GM18858 (cell line): Measurements from ENCODE around the gene PLEKHA5.
"Not testable (repeated sequence)": the region's sequence is repeated elsewhere in the genome, so short reads cannot be mapped to it uniquely, and the experiment has no call there.

Experiments used
- ATAC-seq: cut with Tn5 transposase; IDR thresholded peaks from one replicate; pipeline ENCODE4 v1.9.1; 2021; ENCODE audit not compliant: unreplicated experiment

The PLEKHA5 gene

DNA sequence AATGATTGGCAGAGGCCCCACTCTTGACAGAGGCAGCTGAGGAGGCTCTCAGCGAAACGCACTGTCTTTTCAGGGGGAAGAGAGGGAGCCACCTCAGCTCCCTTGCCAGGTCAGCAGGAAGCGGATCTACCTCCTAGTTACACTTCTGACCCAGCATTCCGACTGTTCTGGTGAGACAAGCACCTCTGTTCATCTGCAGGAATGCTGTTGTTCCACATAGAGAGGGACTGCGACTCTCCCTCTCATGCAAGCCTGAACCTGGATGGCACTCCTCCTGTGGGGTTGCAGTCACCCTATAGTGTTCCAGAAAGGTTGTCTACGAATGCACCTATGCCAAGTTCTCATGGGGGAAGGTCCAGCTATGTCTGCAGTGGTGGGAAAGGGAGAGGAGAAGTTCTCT lies 272.7 kb downstream of the PLEKHA5 start:
- ATAC-seq = no peak

DNA sequence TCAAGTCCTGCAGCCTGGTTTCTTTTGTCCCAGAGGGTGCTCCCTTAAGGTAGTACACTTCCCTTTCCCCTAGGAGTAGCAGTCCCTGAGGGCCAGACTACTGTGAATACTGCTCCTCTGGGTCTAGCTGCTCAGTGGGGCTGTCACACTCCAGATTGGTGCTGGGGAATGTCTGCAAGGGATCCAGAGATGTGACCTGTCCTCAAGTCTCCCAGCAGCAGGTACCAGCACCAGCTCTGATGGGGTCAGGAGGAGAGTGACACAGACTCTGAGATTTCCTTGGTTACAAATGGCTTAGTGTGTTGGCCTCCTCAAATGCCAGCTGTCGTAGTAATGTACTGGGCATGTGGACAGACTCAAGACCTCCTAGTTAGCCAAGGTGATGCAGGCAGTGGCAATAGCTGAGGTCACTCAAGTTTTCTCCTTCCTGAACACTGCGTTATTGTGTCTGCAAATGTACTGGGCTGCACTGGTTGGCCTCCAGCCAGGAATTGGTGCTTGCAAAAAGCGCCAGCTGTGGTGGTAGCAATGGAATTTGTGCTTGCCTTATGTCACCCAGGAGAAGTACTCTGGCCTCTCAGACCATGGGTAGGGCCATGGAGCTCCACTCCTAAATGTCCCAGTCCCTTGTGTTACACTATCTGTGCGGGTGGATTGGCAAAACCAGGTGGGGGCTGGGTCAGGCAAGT lies 273.4 kb downstream of the PLEKHA5 start:
- ATAC-seq = no peak

DNA sequence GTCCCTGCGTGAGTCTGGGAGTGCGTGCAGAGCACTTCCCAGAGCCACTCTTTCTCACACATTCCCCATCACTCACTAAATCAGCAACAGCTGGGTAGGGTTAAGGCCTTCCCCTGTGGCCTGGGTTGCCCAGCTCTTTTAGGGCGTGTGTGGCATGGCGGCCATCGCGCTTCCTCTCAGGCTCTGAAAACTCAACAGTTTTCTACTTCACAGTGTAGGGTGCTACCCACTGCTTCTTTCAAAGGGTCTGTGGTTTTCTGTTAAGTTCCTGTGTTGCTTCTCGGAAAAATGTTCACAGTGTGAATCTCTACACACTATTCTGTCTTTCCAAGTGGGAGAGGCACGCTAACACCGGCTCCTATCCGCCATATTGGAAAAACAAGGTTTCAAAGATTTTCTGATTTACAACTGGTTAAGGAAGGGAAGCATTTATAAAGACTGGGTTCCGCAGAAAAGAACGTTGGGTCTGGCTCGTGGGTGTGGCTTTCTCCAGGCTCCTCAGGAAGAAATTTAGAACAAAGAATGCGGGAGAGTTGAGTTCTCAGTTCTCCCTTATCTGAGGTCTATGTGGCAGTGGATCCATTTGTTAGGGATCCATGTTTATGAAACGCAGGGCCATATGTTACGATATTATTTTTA lies 274.8 kb downstream of the PLEKHA5 start:
- no peak for ATAC-seq

DNA sequence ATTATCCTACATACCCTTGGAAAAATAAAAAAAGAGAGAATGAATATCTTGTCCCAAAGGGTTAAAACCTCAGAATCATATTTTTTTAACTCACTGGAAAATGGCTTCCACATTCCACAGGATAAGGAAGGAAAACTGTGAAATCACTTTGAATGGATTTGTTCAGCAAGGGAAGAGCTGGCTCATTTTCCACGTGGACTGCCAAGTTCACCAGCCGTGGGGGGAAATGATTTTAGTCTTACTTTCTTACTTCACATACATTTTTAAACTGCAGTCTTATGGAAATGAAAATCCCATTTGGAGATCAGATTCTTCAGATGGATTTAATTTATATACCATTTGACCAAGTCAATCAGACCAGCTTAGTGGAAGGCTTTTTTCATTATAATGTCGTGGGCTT lies 279.8 kb downstream of the PLEKHA5 start:
- no peak for ATAC-seq

DNA sequence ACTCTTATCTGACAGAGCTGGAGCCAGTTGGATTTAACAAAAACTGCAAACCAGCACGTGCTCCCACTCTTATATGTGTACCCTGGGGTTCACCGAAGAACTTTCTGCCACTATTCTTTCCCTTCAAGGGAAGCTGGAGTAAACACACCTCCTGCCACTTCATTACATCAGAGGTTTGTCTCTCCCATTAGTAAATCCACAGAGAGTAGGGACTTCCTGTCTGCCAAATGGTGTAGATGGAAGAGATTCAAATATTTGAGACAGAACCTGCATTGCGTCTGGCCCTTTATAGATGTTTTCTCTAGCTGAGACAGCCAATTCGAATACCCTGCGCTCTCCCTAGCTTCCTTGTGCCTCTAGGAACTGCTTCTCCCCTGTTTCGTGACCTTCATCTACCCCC lies 280.7 kb downstream of the PLEKHA5 start:
- ATAC-seq = no peak

DNA sequence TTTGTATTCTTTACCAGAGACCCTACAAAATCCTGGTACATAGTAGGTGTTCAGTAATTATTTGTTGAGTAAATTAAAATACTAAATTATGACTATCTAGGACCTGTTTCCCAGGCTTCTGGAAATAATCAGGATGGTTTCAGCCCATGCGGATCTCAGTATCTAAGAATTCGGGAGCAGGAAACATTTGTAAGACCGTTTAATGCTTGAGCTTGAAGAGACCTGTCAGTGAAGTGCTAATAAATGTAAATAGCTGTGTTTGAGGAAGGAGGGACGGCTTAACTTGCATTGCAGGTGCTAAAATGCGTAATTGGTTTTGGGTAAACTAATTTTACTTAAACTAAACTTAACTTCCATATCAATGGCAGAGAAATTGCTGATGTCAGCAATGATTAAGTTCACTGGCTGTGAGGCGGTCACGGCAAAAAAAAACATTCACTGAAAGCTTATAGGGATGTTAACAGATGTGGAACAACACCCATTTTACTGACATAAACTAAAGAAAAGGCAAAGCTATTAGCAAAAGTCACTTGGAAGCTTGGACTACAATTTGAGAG lies 281.2 kb downstream of the PLEKHA5 start:
- no peak for ATAC-seq

DNA sequence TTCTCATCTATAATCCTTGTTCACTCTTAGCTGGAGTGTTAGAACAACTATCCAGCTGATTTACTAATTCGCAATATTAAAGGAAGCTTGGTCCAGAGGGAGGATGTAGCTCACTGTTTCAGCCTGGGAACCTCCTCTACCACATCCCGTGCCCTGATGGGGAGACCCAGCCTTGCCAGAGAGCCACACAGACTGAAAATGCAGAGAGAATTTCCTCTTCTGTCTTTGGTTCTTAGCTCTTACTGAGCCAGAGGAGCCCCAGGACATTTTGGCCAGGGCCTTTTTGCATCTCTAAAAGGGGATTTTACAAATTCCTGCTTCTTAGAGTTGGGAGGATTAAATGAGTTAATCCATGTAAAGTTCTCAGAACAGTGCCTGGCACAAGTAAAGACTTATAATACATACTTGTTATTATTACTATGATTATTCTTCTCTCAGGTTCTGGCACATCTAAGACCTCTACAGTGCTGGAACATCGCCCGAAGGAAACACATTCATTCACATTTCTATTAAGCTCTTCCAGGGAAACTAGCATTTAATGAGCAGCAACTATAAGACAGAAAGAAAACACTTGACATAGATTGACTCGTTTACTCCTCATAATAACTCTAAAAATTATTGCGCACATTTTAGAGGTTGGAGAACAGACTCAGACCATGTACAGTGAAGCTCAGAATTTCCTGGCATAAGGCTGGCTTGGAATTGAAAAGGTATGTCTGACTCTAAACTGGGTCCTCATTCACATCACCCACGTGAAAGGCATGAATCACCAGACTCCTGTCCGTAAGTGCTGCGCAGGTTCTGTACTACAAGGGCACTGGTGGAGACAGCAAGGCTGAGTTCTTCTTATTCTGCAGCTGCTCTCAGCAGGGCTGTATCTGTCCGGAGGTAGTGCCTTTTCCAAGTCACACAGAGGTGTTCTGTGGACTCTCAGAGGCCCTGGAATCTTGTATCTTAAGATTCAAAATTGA lies 282.0 kb downstream of the PLEKHA5 start:
- ATAC-seq = no peak

DNA sequence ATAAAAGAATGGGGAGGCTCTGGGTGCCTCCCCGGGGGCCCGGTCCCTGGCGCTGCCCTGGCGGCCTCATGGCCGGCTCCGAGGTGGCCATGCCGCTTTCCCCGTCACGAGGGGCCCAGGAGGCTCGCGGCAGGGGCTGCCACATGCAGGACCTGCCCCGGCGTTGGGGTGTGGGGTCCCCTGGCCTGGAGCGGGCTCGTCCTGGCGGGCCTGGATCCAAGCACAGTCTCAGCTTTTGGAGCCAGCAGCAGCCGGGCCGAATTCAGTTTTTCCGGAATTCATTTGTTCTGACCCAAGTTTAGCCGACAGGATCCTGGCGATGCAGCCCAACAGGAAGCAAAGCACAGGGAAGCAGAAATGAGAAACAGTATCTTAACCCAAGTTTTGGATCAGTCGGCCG lies 283.3 kb downstream of the PLEKHA5 start:
- no peak for ATAC-seq

DNA sequence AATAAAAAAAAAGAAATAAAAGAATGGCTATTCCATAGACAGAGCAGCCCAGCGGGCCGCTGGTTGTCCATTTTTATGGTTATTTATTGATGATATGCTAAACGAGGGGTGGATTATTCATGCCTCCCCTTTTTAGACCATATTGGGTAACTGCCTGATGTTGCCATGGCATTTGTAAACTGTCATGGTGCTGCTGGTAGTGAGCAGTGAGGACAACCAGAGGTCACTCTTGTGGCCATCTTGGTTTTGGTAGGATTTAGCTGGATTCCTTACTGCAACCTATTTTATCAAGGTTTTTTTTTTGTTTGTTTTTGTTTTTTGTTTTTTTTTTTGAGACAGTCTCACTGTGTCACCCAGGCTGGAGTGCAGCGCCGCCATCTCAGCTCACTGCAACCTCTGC lies 284.0 kb downstream of the PLEKHA5 start:
- not testable (repeated sequence) for ATAC-seq

DNA sequence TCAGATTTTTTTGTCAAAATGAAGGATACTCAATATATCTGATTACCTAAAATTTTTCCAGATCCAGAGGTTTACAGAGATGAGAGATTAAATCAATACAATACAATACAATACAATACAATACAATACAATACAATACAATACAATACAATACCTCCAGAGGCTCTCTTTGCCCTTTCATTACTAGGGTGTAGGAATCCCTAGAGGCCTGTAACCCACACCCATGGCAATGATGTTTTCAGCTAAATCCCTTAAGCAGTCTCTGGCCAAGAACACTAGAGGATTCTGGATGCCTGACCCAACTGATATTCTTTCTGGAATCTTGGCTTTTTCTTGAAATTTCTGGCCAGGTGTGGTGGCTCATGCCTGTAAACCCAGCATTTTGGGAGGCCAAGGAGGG lies 286.0 kb downstream of the PLEKHA5 start:
- no peak for ATAC-seq

DNA sequence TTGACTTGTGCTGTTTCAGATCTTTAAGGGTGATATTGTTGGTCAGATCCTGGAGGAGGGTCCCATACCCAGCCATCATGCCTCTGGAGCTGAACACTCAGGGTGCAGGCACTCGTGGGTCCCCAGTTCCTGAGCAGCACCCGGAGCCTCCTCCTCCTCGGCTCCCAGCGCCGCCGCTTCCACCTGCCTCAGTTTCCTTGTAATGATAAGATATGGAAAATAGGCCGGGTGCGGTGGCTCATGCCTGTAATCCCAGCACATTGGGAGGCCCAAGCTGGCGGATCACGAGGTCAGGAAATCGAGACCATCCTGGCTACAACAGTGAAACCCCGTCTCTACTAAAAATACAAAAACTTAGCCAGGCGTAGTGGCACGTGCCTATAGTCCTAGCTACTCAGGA lies 289.6 kb downstream of the PLEKHA5 start:
- no peak for ATAC-seq

DNA sequence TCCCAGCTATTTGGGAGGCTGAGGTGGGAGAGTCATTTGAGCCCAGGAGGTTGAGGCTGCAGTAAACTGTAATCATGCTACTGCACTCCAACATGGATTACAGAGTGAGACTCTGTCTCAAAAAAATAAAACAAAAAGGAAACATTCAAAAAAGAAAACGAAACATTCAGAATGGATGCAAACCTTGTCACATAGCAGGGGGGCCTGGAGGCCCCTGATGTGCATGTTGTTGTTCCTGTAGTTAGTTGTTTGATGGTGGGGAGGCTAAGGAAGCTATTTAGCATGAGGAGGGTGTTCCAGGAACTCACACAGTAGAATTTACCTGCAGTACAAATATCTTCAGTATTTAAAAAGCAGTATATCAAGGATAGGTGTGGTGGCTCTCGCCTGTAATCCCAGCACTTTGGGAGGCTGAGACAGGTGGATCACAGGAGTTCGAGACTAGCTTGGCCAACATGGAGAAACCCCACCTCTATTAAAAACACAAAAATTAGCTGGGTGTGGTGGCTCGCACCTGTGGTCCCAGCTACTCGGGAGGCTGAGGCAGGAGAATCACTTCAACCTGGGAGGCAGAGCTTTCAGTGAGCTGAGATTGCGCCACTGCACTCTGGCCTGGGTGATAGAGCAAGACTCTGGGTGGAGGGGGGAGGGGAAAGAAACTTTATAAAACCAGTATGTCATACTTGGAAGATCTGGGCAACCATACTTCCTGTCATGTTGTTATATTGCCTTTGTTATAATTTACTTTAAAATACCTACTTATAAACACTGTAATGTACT lies 292.2 kb downstream of the PLEKHA5 start:
- no peak for ATAC-seq

DNA sequence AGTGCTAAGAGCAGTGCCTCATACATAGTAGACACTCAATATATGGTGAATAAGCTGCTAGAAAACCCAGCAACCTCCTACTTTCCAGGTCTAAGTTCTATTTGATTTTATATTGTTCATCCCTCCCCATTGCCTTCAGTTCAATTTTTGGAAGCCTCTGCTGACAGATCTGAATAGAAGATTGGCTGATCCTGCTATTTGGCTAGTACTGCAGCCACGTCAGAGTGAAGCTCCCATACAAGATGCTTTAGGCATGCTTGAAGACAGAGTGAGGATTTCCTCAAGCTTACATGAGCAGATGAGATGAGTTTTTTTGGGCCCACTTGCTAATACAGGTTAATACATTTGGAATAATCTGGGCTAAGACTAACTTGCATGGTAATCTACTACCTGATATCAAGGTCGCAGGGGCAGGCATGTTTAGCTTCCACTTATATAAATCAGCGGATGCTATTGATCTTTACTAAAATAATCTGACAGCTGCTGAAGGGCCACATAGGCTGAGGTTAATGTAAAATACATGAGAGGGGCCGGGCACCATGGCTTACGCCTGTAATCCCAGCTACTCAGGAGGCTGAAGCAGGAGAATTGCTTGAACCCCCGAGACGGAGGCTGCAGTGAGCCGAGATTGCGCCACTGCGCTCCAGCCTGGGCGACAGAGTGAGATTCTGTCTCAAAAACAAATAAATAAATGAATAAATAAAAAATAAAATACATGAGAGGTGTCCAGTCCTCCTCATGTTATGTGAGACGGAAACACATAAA lies 293.8 kb downstream of the PLEKHA5 start:
- no peak for ATAC-seq
